Endothelial cell of umbilical vein (primary cell): Measurements from ENCODE around the gene PRR36.
"Not testable (repeated sequence)": the region's sequence is repeated elsewhere in the genome, so short reads cannot be mapped to it uniquely, and the experiment has no call there.

Source experiments
- CTCF ChIP-seq, 2 donors: IDR thresholded peaks; 1 replicate in 1 of 2; 2 replicates in 1 of 2; pipeline ENCODE4 v1.5.1; 2011; ENCODE audit warnings: low read length in 2 of 2, mild to moderate bottlenecking in 2 of 2, moderate library complexity in 2 of 2, control low read depth in 1 of 2, inconsistent platforms in 1 of 2, low read depth in 1 of 2; ENCODE audit not compliant: insufficient read depth in 1 of 2; ENCODE audit errors: extremely low read depth in 1 of 2
- EZH2 ChIP-seq: IDR thresholded peaks from 2 replicates; pipeline ENCODE4 v1.6.1; 2012; ENCODE audit warnings: borderline replicate concordance, low read depth, mild to moderate bottlenecking, moderate library complexity, low read length, inconsistent platforms; ENCODE audit not compliant: severe bottlenecking
- MAX ChIP-seq: IDR thresholded peaks from 2 replicates; pipeline ENCODE4 v1.6.1; 2011; ENCODE audit not compliant: insufficient read depth, insufficient read length
- POLR2A ChIP-seq: IDR thresholded peaks from 2 replicates; pipeline ENCODE4 v1.6.1; 2012; ENCODE audit warnings: low read depth, mild to moderate bottlenecking, control low read depth, low read length
- POLR2AphosphoS5 ChIP-seq: IDR thresholded peaks from 2 replicates; pipeline ENCODE4 v1.6.1; 2012; ENCODE audit warnings: low read depth, mild to moderate bottlenecking, control low read depth, low read length, moderate library complexity; ENCODE audit not compliant: insufficient read depth

DNA sequence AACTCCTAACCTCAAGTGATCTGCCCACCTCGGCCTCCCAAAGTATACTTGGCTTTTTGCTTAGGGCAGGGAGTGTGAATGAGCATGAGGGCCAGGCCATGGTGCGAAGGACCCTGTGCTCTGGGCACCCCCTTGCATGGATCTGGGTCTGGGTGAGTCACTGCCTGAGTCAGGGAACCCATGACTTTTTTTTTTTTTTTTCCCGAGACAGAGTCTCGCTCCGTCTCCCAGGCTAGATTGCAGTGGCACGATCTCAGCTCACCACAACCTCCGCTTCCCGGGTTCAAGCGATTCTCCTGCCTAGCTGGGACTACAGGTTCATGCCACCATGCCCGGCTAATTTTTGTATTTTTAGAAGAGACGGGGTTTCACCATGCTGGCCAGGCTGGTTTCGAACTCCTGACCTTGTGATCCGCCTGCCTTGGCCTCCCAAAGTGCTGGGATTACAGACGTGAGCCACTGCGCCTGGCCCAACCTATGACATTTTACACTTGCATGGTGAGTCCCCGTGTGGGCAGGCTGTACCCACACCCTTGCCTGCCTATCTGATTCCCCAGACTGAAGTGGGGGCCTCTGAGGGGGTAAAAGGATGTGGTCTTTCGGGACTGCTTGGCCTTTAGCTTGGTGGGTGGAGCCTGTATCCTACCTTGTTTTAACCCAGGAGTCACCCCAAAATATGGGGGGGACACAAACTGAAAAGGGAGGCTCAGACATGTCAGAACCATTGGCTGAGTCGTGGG lies 19.3 kb upstream of the PRR36 start:
- TF ChIP-seq CTCF (IDR thresholded peaks at IDR 0.05; ENCODE audit: extremely low read depth in 1 of 2, insufficient read depth in 1 of 2, low read depth in 1 of 2, low read length in 2 of 2); EZH2; POLR2A; POLR2AphosphoS5; MAX: not testable (repeated sequence)
